Measurements from ENCODE around the gene CCDC6. TPM values are rescaled to one million over a fixed set of nuclear protein-coding genes. Genes with fewer than 3 reads are reported as not detected.

CCDC6 gene
- polyA plus RNA-seq, 3 donors, result 4.2 to 13.5 (median 6.2) TPM

DNA sequence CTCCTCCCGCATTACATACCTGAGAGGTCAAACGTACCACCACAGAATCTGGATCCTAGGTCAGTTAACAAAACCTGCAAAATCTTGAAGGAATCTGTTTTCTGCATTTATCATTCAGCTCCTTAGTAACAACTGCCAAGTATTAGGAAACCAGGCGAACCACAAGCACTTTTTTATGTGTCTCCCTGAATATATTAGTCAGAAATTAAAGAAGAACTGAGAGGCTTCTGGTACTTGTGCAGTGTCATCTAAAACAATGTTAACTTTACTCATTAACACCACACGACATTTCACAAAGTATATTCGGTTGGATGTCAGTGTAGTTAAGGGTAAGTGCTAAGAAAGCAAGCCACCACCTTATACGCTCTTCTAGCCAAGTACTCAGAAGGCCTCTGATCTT lies 2.5 kb downstream of the CCDC6 start:
- Mint-ChIP-seq H3K27ac (peak overlapping the region in 5 of 7 donors; percentile 27 to 72 (median 59)), H3K9me3 (no peaks in the 10 kb centered on the region), H3K4me3 (peak overlapping the region; percentile 95 to 98), H3K27me3 (ENCODE audit: low read depth in 3 of 3) (peaks cover 0 to 2% (median 2%) of the 10 kb centered on the region in 3 donors), H3K36me3 (peaks cover 8 to 12% of the 10 kb centered on the region in 2 donors), H3K4me1 (peaks cover 61% of the 10 kb centered on the region)
- WGBS (ENCODE audit: insufficient coverage), result 27% methylated on average over 3 of the region's 6 CpGs
- Histone ChIP-seq H2AFZ (ENCODE audit: insufficient read depth, low read depth, low read length, poor library complexity, severe bottlenecking) (no peak overlapping the region), H3K4me1 (ENCODE audit: control insufficient read depth in 1 of 2, insufficient read depth in 2 of 2, low read length in 2 of 2) (peaks cover 43 to 47% of the 10 kb centered on the region in 2 donors), H3K27ac (ENCODE audit: low read depth in 1 of 2, low read length in 2 of 2) (peak overlapping the region in 1 of 2 donors; percentile 20), H3K9ac (ENCODE audit: insufficient read depth, low read length, poor library complexity, severe bottlenecking) (no peak overlapping the region), H3K9me3 (replicated peaks in 1 of 2; ENCODE audit: control insufficient read depth in 1 of 2, insufficient read depth in 1 of 2, low read length in 2 of 2) (no peaks in the 10 kb centered on the region), H3K4me2 (replicated peaks; ENCODE audit: extremely low read depth, low read length, poor library complexity, severe bottlenecking) (peak overlapping the region; percentile 93), H3K4me3 (replicated peaks in 1 of 3; ENCODE audit: low read depth in 2 of 3, low read length in 3 of 3) (peak overlapping the region in 1 of 3 experiments; percentile 83), H3K27me3 (ENCODE audit: control insufficient read depth in 2 of 2, insufficient read depth in 2 of 2, low read length in 2 of 2) (no peaks in the 10 kb centered on the region), H3K79me2 (ENCODE audit: insufficient read depth, low read length) (peaks cover 73% of the 10 kb centered on the region), H3K36me3 (replicated peaks in 1 of 2; ENCODE audit: control insufficient read depth in 1 of 2, insufficient read depth in 2 of 2, low read length in 2 of 2) (peaks cover 0 to 10% of the 10 kb centered on the region in 2 donors), H4K20me1 (ENCODE audit: insufficient read depth, low read length) (peaks cover 57% of the 10 kb centered on the region)
- DNase-seq, result peak; percentile 21 to 43 (median 30)
- intact Hi-C loops (cut with micrococcal nuclease), result loop anchor here (10.0 kb wide), 3 partner anchors 69 to 1639 kb away; partner anchors contain the start of genes CISD1 (in 1 of the 2) and IPMK (in 1 of the 2)
- TF ChIP-seq, protein P1, sequence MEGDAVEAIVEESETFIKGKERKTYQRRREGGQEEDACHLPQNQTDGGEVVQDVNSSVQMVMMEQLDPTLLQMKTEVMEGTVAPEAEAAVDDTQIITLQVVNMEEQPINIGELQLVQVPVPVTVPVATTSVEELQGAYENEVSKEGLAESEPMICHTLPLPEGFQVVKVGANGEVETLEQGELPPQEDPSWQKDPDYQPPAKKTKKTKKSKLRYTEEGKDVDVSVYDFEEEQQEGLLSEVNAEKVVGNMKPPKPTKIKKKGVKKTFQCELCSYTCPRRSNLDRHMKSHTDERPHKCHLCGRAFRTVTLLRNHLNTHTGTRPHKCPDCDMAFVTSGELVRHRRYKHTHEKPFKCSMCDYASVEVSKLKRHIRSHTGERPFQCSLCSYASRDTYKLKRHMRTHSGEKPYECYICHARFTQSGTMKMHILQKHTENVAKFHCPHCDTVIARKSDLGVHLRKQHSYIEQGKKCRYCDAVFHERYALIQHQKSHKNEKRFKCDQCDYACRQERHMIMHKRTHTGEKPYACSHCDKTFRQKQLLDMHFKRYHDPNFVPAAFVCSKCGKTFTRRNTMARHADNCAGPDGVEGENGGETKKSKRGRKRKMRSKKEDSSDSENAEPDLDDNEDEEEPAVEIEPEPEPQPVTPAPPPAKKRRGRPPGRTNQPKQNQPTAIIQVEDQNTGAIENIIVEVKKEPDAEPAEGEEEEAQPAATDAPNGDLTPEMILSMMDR (IDR thresholded peaks at IDR 0.05), result no peak

DNA sequence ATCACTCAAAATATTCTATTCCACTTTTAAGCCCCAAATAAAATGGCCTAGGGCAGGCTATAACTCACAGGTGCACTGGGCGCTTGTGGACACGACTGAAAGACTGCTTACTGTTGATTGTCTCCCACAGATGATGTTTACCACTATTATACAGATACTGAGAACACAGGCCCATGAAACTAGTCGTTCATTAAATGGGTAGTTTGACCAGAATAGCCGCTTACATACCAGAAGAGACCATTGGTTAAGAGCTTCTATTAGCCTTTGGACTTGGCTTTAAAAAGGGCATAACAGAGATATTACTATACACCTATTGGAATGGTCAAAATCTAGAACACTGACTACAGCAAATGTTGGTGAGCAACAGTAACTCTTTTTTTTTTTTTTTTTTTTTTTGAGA lies 4.3 kb downstream of the CCDC6 start:
- no peak for DNase-seq
- Histone ChIP-seq H3K4me1 (ENCODE audit: control insufficient read depth in 1 of 2, insufficient read depth in 2 of 2, low read length in 2 of 2) (peaks cover 27 to 28% of the 10 kb centered on the region in 2 donors), H3K36me3 (replicated peaks in 1 of 2; ENCODE audit: control insufficient read depth in 1 of 2, insufficient read depth in 2 of 2, low read length in 2 of 2) (peaks cover 0 to 10% of the 10 kb centered on the region in 2 donors), H3K4me2 (replicated peaks; ENCODE audit: extremely low read depth, low read length, poor library complexity, severe bottlenecking) (no peak overlapping the region), H4K20me1 (ENCODE audit: insufficient read depth, low read length) (peaks cover 71% of the 10 kb centered on the region), H3K9me3 (replicated peaks in 1 of 2; ENCODE audit: control insufficient read depth in 1 of 2, insufficient read depth in 1 of 2, low read length in 2 of 2) (no peaks in the 10 kb centered on the region), H3K27ac (ENCODE audit: low read depth in 1 of 2, low read length in 2 of 2) (no peak overlapping the region), H3K27me3 (ENCODE audit: control insufficient read depth in 2 of 2, insufficient read depth in 2 of 2, low read length in 2 of 2) (no peaks in the 10 kb centered on the region), H3K9ac (ENCODE audit: insufficient read depth, low read length, poor library complexity, severe bottlenecking) (no peak overlapping the region), H3K4me3 (replicated peaks in 1 of 3; ENCODE audit: low read depth in 2 of 3, low read length in 3 of 3) (no peak overlapping the region), H3K79me2 (ENCODE audit: insufficient read depth, low read length) (peaks cover 92% of the 10 kb centered on the region), H2AFZ (ENCODE audit: insufficient read depth, low read depth, low read length, poor library complexity, severe bottlenecking) (no peak overlapping the region)
- TF ChIP-seq, protein P1 (IDR thresholded peaks at IDR 0.05), result no peak
- H3K9me3 Mint-ChIP-seq, result no peaks in the 10 kb centered on the region
- peaks cover 0 to 2% (median 2%) of the 10 kb centered on the region in 3 donors for H3K27me3 Mint-ChIP-seq (ENCODE audit: low read depth in 3 of 3)
- H3K4me3 Mint-ChIP-seq, result no peak overlapping the region
- peaks cover 51% of the 10 kb centered on the region for H3K4me1 Mint-ChIP-seq
- no peak overlapping the region for H3K27ac Mint-ChIP-seq
- intact Hi-C loops (cut with micrococcal nuclease), result loop anchor here (10.0 kb wide), 3 partner anchors 67 to 1637 kb away; partner anchors contain the start of genes CISD1 (in 1 of the 2) and IPMK (in 1 of the 2)
- WGBS (ENCODE audit: insufficient coverage), result no CpG with 5 or more reads among the region's 4 CpGs
- H3K36me3 Mint-ChIP-seq, result peaks cover 8 to 15% of the 10 kb centered on the region in 2 donors
